Skeletal muscle satellite cell (primary cell): ENCODE measurements around the gene CD300LB.
"Not testable (repeated sequence)": the region's sequence is repeated elsewhere in the genome, so short reads cannot be mapped to it uniquely, and the experiment has no call there.

ENCODE experiments used
- H3K27me3 ChIP-seq: 2 replicates; pipeline ENCODE4 v1.7.0; 2013; ENCODE audit warnings: low read length; ENCODE audit not compliant: control insufficient read depth, insufficient read depth
- H3K36me3 ChIP-seq: 2 replicates; pipeline ENCODE4 v1.7.0; 2013; ENCODE audit warnings: mild to moderate bottlenecking, control low read depth, low read length; ENCODE audit not compliant: insufficient read depth
- H3K4me1 ChIP-seq: 2 replicates; pipeline ENCODE4 v1.7.0; 2013; ENCODE audit warnings: low read length; ENCODE audit not compliant: control insufficient read depth, insufficient read depth
- H3K4me2 ChIP-seq: 2 replicates; pipeline ENCODE4 v1.7.0; 2013; ENCODE audit warnings: mild to moderate bottlenecking, low read length
- H3K4me3 ChIP-seq: 2 replicates; pipeline ENCODE4 v1.7.0; 2013; ENCODE audit warnings: low read length
- H3K9ac ChIP-seq: 2 replicates; pipeline ENCODE4 v1.7.0; 2013; ENCODE audit warnings: mild to moderate bottlenecking, low read depth, low read length, moderate library complexity
- H3K9me3 ChIP-seq: replicated peaks from 2 replicates; pipeline ENCODE4 v1.7.0; 2013; ENCODE audit warnings: mild to moderate bottlenecking, control low read depth, low read length

CD300LB gene

DNA sequence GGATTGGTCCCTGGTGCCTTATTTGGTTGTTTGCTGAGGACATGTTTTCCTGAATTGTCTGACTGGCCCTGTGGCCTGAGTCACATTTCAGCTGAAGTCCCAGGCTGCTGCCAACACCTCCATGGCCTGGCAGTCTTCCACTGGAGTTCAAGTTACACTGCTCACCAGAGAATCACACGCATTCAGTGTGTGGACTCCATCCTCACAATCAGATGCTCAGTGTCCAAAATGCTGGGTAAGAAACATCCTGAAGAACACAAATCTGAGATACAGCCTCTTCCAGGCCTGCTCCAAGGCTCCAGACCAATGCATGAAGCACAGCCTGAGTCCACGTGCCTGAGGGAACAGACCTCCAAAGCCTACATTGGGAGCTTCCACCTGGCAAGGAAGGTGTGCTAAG lies 19.2 kb downstream of the CD300LB start:
- Histone ChIP-seq H3K4me2 (no peak overlapping the region), H3K9ac (no peak overlapping the region), H3K9me3 (peaks cover 11% of the 10 kb centered on the region), H3K4me1 (no peaks in the 10 kb centered on the region), H3K36me3 (no peaks in the 10 kb centered on the region), H3K27me3 (no peaks in the 10 kb centered on the region), H3K4me3 (no peak overlapping the region)

DNA sequence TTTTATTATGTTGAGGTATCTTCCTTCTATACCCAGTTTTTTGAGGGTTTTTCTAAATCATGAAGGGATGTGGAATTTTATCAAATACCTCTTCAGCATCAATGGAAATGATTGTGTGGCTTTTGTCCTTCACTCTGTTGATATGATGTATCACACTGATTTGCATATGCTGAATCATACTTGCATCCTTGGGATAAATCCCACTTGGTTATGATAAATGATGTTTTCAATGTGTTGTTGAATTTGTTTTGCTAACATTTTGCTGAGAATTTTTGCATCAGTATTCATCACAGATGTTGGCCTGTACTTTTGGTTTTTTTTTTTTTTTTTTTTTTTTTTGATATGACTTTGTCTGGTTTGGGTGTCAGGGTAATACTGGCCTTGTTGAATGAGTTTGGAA lies 23.1 kb downstream of the CD300LB start:
- H3K27me3 ChIP-seq, result no peaks in the 10 kb centered on the region
- H3K9ac ChIP-seq, result no peak overlapping the region
- no peaks in the 10 kb centered on the region for H3K9me3 ChIP-seq
- H3K4me1 ChIP-seq, result no peaks in the 10 kb centered on the region
- H3K36me3 ChIP-seq, result no peaks in the 10 kb centered on the region
- H3K4me3 ChIP-seq, result no peak overlapping the region
- H3K4me2 ChIP-seq, result no peak overlapping the region

- not testable (repeated sequence) for H3K4me3 ChIP-seq, H3K27me3 ChIP-seq, H3K9me3 ChIP-seq, H3K4me1 ChIP-seq, H3K9ac ChIP-seq, H3K4me2 ChIP-seq, H3K36me3 ChIP-seq
These were observed 27.3 kb downstream of the CD300LB start for GRCh38 chr17:74503949-74504348.

DNA sequence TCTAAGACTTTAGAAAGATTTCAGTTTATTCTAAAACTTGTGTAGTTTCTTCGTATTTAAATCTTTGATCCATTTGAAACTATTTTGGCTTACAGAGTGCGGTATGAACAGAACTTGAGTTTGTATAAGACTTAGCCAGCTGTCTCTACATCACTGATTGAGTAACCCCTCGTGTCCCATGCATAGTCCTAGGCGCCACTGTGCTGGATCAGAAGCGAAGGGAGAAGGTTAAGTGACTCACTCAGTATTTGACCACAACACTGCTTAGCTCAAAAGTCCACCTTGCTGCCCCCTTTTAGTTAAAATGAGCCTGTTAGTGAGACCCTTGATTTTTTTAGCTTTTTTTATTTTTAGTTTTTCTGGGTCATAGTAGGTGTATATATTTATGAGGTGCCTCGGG lies 28.4 kb downstream of the CD300LB start:
- Histone ChIP-seq H3K4me3 (no peak overlapping the region), H3K4me1 (no peaks in the 10 kb centered on the region), H3K36me3 (no peaks in the 10 kb centered on the region), H3K9me3 (no peaks in the 10 kb centered on the region), H3K4me2 (no peak overlapping the region), H3K27me3 (no peaks in the 10 kb centered on the region), H3K9ac (no peak overlapping the region)

- no peaks in the 10 kb centered on the region for H3K36me3 ChIP-seq
These were observed 31.3 kb downstream of the CD300LB start for GRCh38 chr17:74499992-74500391.

GRCh38 chr17:74497471-74497870 lies 33.8 kb downstream of the CD300LB start:
- no peak overlapping the region for H3K9ac ChIP-seq
- no peaks in the 10 kb centered on the region for H3K27me3 ChIP-seq
- no peaks in the 10 kb centered on the region for H3K36me3 ChIP-seq
- no peaks in the 10 kb centered on the region for H3K9me3 ChIP-seq
- no peak overlapping the region for H3K4me2 ChIP-seq
- H3K4me3 ChIP-seq, result no peak overlapping the region
- H3K4me1 ChIP-seq, result no peaks in the 10 kb centered on the region

More at GRCh38 chr17:74499992-74500391, 31.3 kb downstream of the CD300LB start:
- Histone ChIP-seq H3K27me3 (no peaks in the 10 kb centered on the region), H3K4me1 (no peaks in the 10 kb centered on the region), H3K4me3 (no peak overlapping the region), H3K9me3 (no peaks in the 10 kb centered on the region), H3K4me2 (no peak overlapping the region), H3K9ac (no peak overlapping the region)

DNA sequence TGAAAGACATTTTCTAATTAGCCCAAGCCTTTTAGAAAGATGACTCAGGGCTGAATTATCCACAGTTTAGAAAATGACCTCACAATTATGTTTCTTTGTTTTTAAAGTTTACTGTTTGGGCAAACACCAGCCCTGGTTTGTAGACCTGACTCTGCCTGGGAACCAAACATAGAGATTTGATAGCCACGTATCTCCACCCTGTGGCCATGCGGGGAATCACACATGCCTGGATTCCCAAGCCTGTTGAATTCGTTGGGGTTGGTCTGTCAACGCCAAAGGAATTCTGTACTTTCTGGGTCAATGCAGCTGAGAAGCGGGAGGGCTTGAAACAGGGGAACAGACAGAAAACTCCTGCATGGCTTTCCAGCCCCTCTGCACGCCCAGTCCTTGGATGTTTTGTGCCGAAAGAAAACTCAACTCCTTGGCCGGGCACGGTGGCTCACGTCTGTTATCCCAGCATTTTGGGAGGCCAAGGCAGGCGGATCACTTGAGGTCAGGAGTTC lies 37.9 kb downstream of the CD300LB start:
- Histone ChIP-seq H3K9ac (no peak overlapping the region), H3K27me3 (no peaks in the 10 kb centered on the region), H3K9me3 (no peaks in the 10 kb centered on the region), H3K36me3 (no peaks in the 10 kb centered on the region), H3K4me1 (no peaks in the 10 kb centered on the region), H3K4me3 (no peak overlapping the region), H3K4me2 (no peak overlapping the region)

GRCh38 chr17:74491626-74492025 lies 39.6 kb downstream of the CD300LB start:
- Histone ChIP-seq H3K4me1 (no peaks in the 10 kb centered on the region), H3K4me2 (no peak overlapping the region), H3K9ac (no peak overlapping the region), H3K4me3 (no peak overlapping the region), H3K9me3 (no peaks in the 10 kb centered on the region), H3K36me3 (no peaks in the 10 kb centered on the region), H3K27me3 (no peaks in the 10 kb centered on the region)

GRCh38 chr17:74490716-74491115 lies 40.6 kb downstream of the CD300LB start:
- no peaks in the 10 kb centered on the region for H3K4me1 ChIP-seq
- no peak overlapping the region for H3K4me2 ChIP-seq
- H3K36me3 ChIP-seq, result no peaks in the 10 kb centered on the region
- no peak overlapping the region for H3K4me3 ChIP-seq
- no peak overlapping the region for H3K9ac ChIP-seq
- no peaks in the 10 kb centered on the region for H3K27me3 ChIP-seq
- H3K9me3 ChIP-seq, result no peaks in the 10 kb centered on the region

DNA sequence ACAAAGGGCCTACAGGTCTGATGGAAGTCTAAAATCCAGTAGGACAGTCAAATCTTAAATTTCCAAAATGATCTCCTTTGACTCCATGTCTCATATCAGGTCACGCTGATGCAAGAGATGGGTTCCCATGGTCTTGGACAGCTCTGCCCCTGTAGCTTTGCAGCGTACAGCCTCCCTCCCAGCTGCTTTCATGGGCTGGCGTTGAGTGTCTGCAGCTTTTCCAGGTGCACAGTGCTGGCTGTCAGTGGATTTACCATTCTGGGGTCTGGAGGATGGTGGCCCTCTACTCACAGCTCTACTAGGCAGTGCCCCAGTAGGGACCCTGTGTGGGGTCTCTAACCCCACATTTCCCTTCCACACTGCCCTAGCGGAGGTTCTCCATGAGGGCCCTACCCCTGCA lies 43.0 kb downstream of the CD300LB start:
- not testable (repeated sequence) for H3K36me3 ChIP-seq, H3K4me1 ChIP-seq, H3K4me3 ChIP-seq, H3K27me3 ChIP-seq, H3K9me3 ChIP-seq, H3K4me2 ChIP-seq, H3K9ac ChIP-seq

GRCh38 chr17:74485841-74486240 lies 45.4 kb downstream of the CD300LB start:
- no peak overlapping the region for H3K4me2 ChIP-seq
- H3K36me3 ChIP-seq, result no peaks in the 10 kb centered on the region
- H3K4me1 ChIP-seq, result no peaks in the 10 kb centered on the region
- no peak overlapping the region for H3K4me3 ChIP-seq
- H3K9me3 ChIP-seq, result no peaks in the 10 kb centered on the region
- no peaks in the 10 kb centered on the region for H3K27me3 ChIP-seq
- no peak overlapping the region for H3K9ac ChIP-seq

DNA sequence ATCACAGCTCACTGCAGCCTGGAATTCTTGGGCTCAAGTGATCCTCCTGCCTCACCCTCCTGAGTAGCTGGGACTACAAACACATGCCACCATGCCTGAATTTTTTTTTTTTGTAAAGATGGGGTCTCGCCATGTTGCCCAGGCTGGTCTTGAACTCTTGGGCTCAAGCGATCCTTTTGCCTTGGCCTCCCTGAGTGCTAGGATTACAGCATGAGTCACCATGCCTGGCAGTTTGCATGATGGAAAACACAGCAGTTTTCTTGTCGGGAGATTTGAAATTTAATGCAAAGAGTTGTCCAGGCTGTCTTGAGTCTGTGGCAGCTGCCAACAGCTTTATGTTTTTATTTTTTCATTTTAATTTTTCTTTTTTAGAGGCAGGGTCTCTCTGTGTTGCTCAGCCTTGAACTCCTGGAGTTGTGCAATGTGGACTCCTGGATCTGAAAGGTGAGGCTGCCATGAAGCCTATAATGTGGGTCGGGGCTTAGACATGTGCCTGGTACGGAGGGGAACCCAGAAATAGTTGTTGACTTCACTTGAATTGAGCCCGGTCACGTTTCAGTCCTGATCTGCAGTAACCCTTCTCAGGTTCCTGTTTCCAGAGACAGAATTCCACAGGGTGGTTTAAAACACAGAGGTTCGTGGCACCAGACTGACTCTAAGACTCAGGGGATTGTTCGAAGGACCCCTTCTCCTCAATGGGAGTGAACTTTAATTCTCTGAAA lies 46.1 kb downstream of the CD300LB start:
- H3K36me3 ChIP-seq, result no peaks in the 10 kb centered on the region
- no peak overlapping the region for H3K4me2 ChIP-seq
- no peaks in the 10 kb centered on the region for H3K4me1 ChIP-seq
- no peaks in the 10 kb centered on the region for H3K9me3 ChIP-seq
- no peaks in the 10 kb centered on the region for H3K27me3 ChIP-seq
- H3K9ac ChIP-seq, result no peak overlapping the region
- H3K4me3 ChIP-seq, result no peak overlapping the region
